Activated CD8-positive, alpha-beta T cell treated with anti-CD3 and anti-CD28 coated beads for 36 hours (primary cell): ENCODE data around the gene GSTO1. TPM values are rescaled to one million over a fixed set of nuclear protein-coding genes. Genes with fewer than 3 reads are reported as not detected.

Source experiments
- ATAC-seq: fragments of 200-7000 bp; cut with Tn5 transposase; one replicate; pipeline ENCODE4 v1.10.0; 2021; ENCODE audit warnings: mild to moderate bottlenecking, moderate library complexity
- CTCF ChIA-PET: fragments of 350-600 bp; sonication (Branson Sonifier 250); formaldehyde crosslinking; loops from one replicate; lab custom pipeline; 2021; ENCODE audit warnings: antibody characterized with exemption; lab: Charles Lee
- POLR2A ChIA-PET: fragments of 350-600 bp; sonication (Branson Sonifier 250); formaldehyde crosslinking; loops from one replicate; lab custom pipeline; 2021; ENCODE audit warnings: antibody characterized with exemption; lab: Charles Lee
- DNase-seq: peaks from one replicate; pipeline ENCODE4 v3.0.0-alpha.2; 2020
- H3K27ac Mint-ChIP-seq: one replicate; pipeline ENCODE4 v1.8.0; 2021; ENCODE audit warnings: mild to moderate bottlenecking, mixed read lengths
- H3K27me3 Mint-ChIP-seq: one replicate; pipeline ENCODE4 v1.8.0; 2021; ENCODE audit warnings: mixed read lengths
- H3K36me3 Mint-ChIP-seq: one replicate; pipeline ENCODE4 v1.8.0; 2021; ENCODE audit warnings: low read depth, mixed read lengths
- H3K4me1 Mint-ChIP-seq: one replicate; pipeline ENCODE4 v1.8.0; 2021; ENCODE audit warnings: low read depth, mixed read lengths
- H3K4me3 Mint-ChIP-seq: one replicate; pipeline ENCODE4 v1.8.0; 2021; ENCODE audit warnings: mild to moderate bottlenecking, moderate library complexity, mixed read lengths
- H3K9me3 Mint-ChIP-seq: one replicate; pipeline ENCODE4 v1.8.0; 2021; ENCODE audit warnings: mixed read lengths
- CTCF ChIP-seq: fragments of 200-600 bp; IDR thresholded peaks from one replicate; pipeline ENCODE4 v1.8.0; 2022; ENCODE audit warnings: antibody characterized with exemption, mild to moderate bottlenecking
- intact Hi-C: fragments of 100-400 bp; cut with micrococcal nuclease; formaldehyde crosslinking; loops from one replicate; pipeline ENCODE4 v1.10.0; 2022
- total RNA-seq, 2 experiments: library from RNA; stranded (reverse); gene quantifications; one replicate each; pipeline ENCODE4 v1.2.3, GENCODE V29; 2021

GSTO1 gene
- 100 to 1,000 TPM; 179 to 189 TPM for total RNA-seq

GRCh38 chr10:104254493-104255310, at the start of gene GSTO1:
Gene GSTO1, plus strand, starts transcription at chr10:104254892. Its CDS starts 37 bp downstream, at chr10:104254929.
- H3K36me3 Mint-ChIP-seq: peaks cover 38% of the 10 kb centered on the region
- H3K4me1 Mint-ChIP-seq: peaks cover 48% of the 10 kb centered on the region
- ATAC-seq (peak; percentile 61), DNase-seq (peak; percentile 64)
- CTCF ChIA-PET: interaction anchor here (0.6 to 4.0 kb wide), 10 partner anchors 10 to 367 kb away, joined by 3 to 36 read pairs (median 4); no protein-coding TSS in a partner anchor
- no peaks in the 10 kb centered on the region for H3K9me3 Mint-ChIP-seq
- POLR2A ChIA-PET: interaction anchor here (0.6 to 8.0 kb wide), 7 partner anchors 11 to 344 kb away, joined by 3 to 74 read pairs (median 5); partner anchors contain the start of genes CFAP43, GSTO2, ITPRIP and SFR1
- H3K27me3 Mint-ChIP-seq: peaks cover 4% of the 10 kb centered on the region
- no peak for TF ChIP-seq CTCF
- H3K27ac Mint-ChIP-seq: peak within 1 kb of the TSS; percentile 96
- intact Hi-C loops: loop anchor here (2.0 kb wide), 1 partner anchor 14 kb away; the partner anchor contains the start of gene GSTO2
- peak within 1 kb of the TSS; percentile 86 for H3K4me3 Mint-ChIP-seq

GRCh38 chr10:104208730-104209129, 46.0 kb upstream of the GSTO1 start:
- Mint-ChIP-seq H3K4me1 (no peaks in the 10 kb centered on the region), H3K36me3 (no peaks in the 10 kb centered on the region), H3K27me3 (peaks cover 6% of the 10 kb centered on the region), H3K9me3 (no peaks in the 10 kb centered on the region), H3K27ac (no peak overlapping the region), H3K4me3 (no peak overlapping the region)
- intact Hi-C loops: loop anchor here (10.0 kb wide), 1 partner anchor 324 kb away; no protein-coding TSS in a partner anchor
- ChIA-PET CTCF (no interaction called here), POLR2A (no interaction called here)
- no peak for TF ChIP-seq CTCF
- DNase-seq (no peak), ATAC-seq (no peak)

- peaks cover 6% of the 10 kb centered on the region for H3K27me3 Mint-ChIP-seq
- ATAC-seq (peak; percentile 65), DNase-seq (peak; percentile 63)
- intact Hi-C loops: loop anchor here (10.0 kb wide), 1 partner anchor 325 kb away; no protein-coding TSS in a partner anchor
- no peak overlapping the region for H3K27ac Mint-ChIP-seq
- TF ChIP-seq CTCF: peak; percentile 54
- H3K4me1 Mint-ChIP-seq: no peaks in the 10 kb centered on the region
- H3K36me3 Mint-ChIP-seq: no peaks in the 10 kb centered on the region
- CTCF ChIA-PET: interaction anchor here (0.7 to 1.6 kb wide), 4 partner anchors 70 to 322 kb away, joined by 3 to 7 read pairs (median 3); no protein-coding TSS in a partner anchor
- no peak overlapping the region for H3K4me3 Mint-ChIP-seq
- H3K9me3 Mint-ChIP-seq: no peaks in the 10 kb centered on the region
- POLR2A ChIA-PET: no interaction called here
Measured at GRCh38 chr10:104209575-104210198, 45.0 kb upstream of the GSTO1 start.

DNA sequence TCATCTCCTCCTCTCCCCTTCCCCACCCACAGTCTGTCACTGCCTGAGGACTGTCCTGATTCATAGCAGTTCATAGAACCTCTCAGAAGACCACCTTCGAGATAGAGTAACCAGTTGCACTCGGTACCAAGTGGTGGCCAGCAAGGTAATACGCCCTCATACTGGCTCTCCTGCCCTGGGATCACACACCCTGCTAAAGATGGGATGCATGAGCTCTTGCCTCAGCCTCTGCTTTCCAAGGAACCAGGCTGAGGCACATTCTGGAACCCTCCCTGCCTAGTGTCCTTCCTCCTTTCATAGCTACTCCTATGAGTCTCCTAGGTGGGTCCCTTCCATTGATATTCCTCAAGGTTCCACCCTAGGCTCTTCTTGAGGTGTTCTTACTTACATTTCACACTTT, 38.1 kb upstream of the GSTO1 start:
- H3K9me3 Mint-ChIP-seq: no peaks in the 10 kb centered on the region
- peaks cover 3% of the 10 kb centered on the region for H3K4me1 Mint-ChIP-seq
- H3K4me3 Mint-ChIP-seq: no peak overlapping the region
- peaks cover 13% of the 10 kb centered on the region for H3K27me3 Mint-ChIP-seq
- H3K27ac Mint-ChIP-seq: no peak overlapping the region
- POLR2A ChIA-PET: no interaction called here
- TF ChIP-seq CTCF: no peak
- DNase-seq (no peak), ATAC-seq (no peak)
- intact Hi-C loops: no loop called here
- CTCF ChIA-PET: no interaction called here
- H3K36me3 Mint-ChIP-seq: no peaks in the 10 kb centered on the region
